ENCODE measurements around the gene KCTD19.

KCTD19 gene

GRCh38 chr16:67278773-67279295 is 47.7 kb downstream of the KCTD19 start:
- H3K4me1 ChIP-seq (ENCODE audit: control insufficient read depth, insufficient read depth, low read length) = no peaks in the 10 kb centered on the region
- peak overlapping the region; percentile 68 for H3K9ac ChIP-seq (ENCODE audit: low read length)
- peak overlapping the region; percentile 76 for H3K4me3 ChIP-seq (ENCODE audit: low read length)
- no peaks in the 10 kb centered on the region for H3K36me3 ChIP-seq (ENCODE audit: control insufficient read depth, insufficient read depth, low read length)
- no peaks in the 10 kb centered on the region for H3K27me3 ChIP-seq (ENCODE audit: control insufficient read depth, insufficient read depth, low read length)
- no peak overlapping the region for H3K27ac ChIP-seq (ENCODE audit: low read depth, low read length)

GRCh38 chr16:67277999-67278772 is 48.4 kb downstream of the KCTD19 start:
- Histone ChIP-seq H3K9ac (ENCODE audit: low read length) (no peak overlapping the region), H3K4me3 (ENCODE audit: low read length) (peak overlapping the region; percentile 76), H3K36me3 (ENCODE audit: control insufficient read depth, insufficient read depth, low read length) (no peaks in the 10 kb centered on the region), H3K27ac (ENCODE audit: low read depth, low read length) (peak overlapping the region; percentile 18), H3K4me1 (ENCODE audit: control insufficient read depth, insufficient read depth, low read length) (no peaks in the 10 kb centered on the region), H3K27me3 (ENCODE audit: control insufficient read depth, insufficient read depth, low read length) (no peaks in the 10 kb centered on the region)

- Histone ChIP-seq H3K4me3 (ENCODE audit: low read length) (no peak overlapping the region), H3K27me3 (ENCODE audit: control insufficient read depth, insufficient read depth, low read length) (no peaks in the 10 kb centered on the region), H3K27ac (ENCODE audit: low read depth, low read length) (peak overlapping the region; percentile 41), H3K36me3 (ENCODE audit: control insufficient read depth, insufficient read depth, low read length) (no peaks in the 10 kb centered on the region), H3K9ac (ENCODE audit: low read length) (no peak overlapping the region), H3K4me1 (ENCODE audit: control insufficient read depth, insufficient read depth, low read length) (no peaks in the 10 kb centered on the region)
Measured at GRCh38 chr16:67277294-67277998, 49.1 kb downstream of the KCTD19 start.

GRCh38 chr16:67275321-67275720 is 51.2 kb downstream of the KCTD19 start:
- Histone ChIP-seq H3K4me3 (ENCODE audit: low read length) (no peak overlapping the region), H3K27me3 (ENCODE audit: control insufficient read depth, insufficient read depth, low read length) (no peaks in the 10 kb centered on the region), H3K36me3 (ENCODE audit: control insufficient read depth, insufficient read depth, low read length) (no peaks in the 10 kb centered on the region), H3K4me1 (ENCODE audit: control insufficient read depth, insufficient read depth, low read length) (no peaks in the 10 kb centered on the region), H3K9ac (ENCODE audit: low read length) (no peak overlapping the region), H3K27ac (ENCODE audit: low read depth, low read length) (no peak overlapping the region)

GRCh38 chr16:67271446-67271845 is 55.1 kb downstream of the KCTD19 start:
- H3K4me1 ChIP-seq (ENCODE audit: control insufficient read depth, insufficient read depth, low read length) = no peaks in the 10 kb centered on the region

GRCh38 chr16:67270931-67271338 is 55.6 kb downstream of the KCTD19 start:
- Histone ChIP-seq H3K4me3 (ENCODE audit: low read length) (no peak overlapping the region), H3K36me3 (ENCODE audit: control insufficient read depth, insufficient read depth, low read length) (no peaks in the 10 kb centered on the region), H3K9ac (ENCODE audit: low read length) (no peak overlapping the region), H3K4me1 (ENCODE audit: control insufficient read depth, insufficient read depth, low read length) (no peaks in the 10 kb centered on the region), H3K27me3 (ENCODE audit: control insufficient read depth, insufficient read depth, low read length) (no peaks in the 10 kb centered on the region), H3K27ac (ENCODE audit: low read depth, low read length) (no peak overlapping the region)

More at GRCh38 chr16:67271446-67271845, 55.1 kb downstream of the KCTD19 start:
- H3K27me3 ChIP-seq (ENCODE audit: control insufficient read depth, insufficient read depth, low read length) = no peaks in the 10 kb centered on the region
- H3K4me3 ChIP-seq (ENCODE audit: low read length) = no peak overlapping the region
- no peaks in the 10 kb centered on the region for H3K36me3 ChIP-seq (ENCODE audit: control insufficient read depth, insufficient read depth, low read length)
- no peak overlapping the region for H3K27ac ChIP-seq (ENCODE audit: low read depth, low read length)
- H3K9ac ChIP-seq (ENCODE audit: low read length) = no peak overlapping the region

GRCh38 chr16:67269766-67270165 is 56.8 kb downstream of the KCTD19 start:
- no peaks in the 10 kb centered on the region for H3K4me1 ChIP-seq (ENCODE audit: control insufficient read depth, insufficient read depth, low read length)
- no peak overlapping the region for H3K4me3 ChIP-seq (ENCODE audit: low read length)
- H3K27ac ChIP-seq (ENCODE audit: low read depth, low read length) = no peak overlapping the region
- H3K9ac ChIP-seq (ENCODE audit: low read length) = no peak overlapping the region
- H3K27me3 ChIP-seq (ENCODE audit: control insufficient read depth, insufficient read depth, low read length) = no peaks in the 10 kb centered on the region
- H3K36me3 ChIP-seq (ENCODE audit: control insufficient read depth, insufficient read depth, low read length) = no peaks in the 10 kb centered on the region

GRCh38 chr16:67268136-67268579 is 58.4 kb downstream of the KCTD19 start:
- no peak overlapping the region for H3K9ac ChIP-seq (ENCODE audit: low read length)
- no peak overlapping the region for H3K4me3 ChIP-seq (ENCODE audit: low read length)
- H3K36me3 ChIP-seq (ENCODE audit: control insufficient read depth, insufficient read depth, low read length) = no peaks in the 10 kb centered on the region
- no peaks in the 10 kb centered on the region for H3K4me1 ChIP-seq (ENCODE audit: control insufficient read depth, insufficient read depth, low read length)
- H3K27ac ChIP-seq (ENCODE audit: low read depth, low read length) = no peak overlapping the region
- H3K27me3 ChIP-seq (ENCODE audit: control insufficient read depth, insufficient read depth, low read length) = no peaks in the 10 kb centered on the region

- no peaks in the 10 kb centered on the region for H3K36me3 ChIP-seq (ENCODE audit: control insufficient read depth, insufficient read depth, low read length)
- H3K9ac ChIP-seq (ENCODE audit: low read length) = no peak overlapping the region
- no peaks in the 10 kb centered on the region for H3K27me3 ChIP-seq (ENCODE audit: control insufficient read depth, insufficient read depth, low read length)
- H3K4me1 ChIP-seq (ENCODE audit: control insufficient read depth, insufficient read depth, low read length) = no peaks in the 10 kb centered on the region
- no peak overlapping the region for H3K4me3 ChIP-seq (ENCODE audit: low read length)
- no peak overlapping the region for H3K27ac ChIP-seq (ENCODE audit: low read depth, low read length)
Measured at GRCh38 chr16:67265834-67266233, 60.7 kb downstream of the KCTD19 start.

- Histone ChIP-seq H3K4me3 (ENCODE audit: low read length) (no peak overlapping the region), H3K36me3 (ENCODE audit: control insufficient read depth, insufficient read depth, low read length) (no peaks in the 10 kb centered on the region), H3K4me1 (ENCODE audit: control insufficient read depth, insufficient read depth, low read length) (no peaks in the 10 kb centered on the region), H3K9ac (ENCODE audit: low read length) (no peak overlapping the region), H3K27ac (ENCODE audit: low read depth, low read length) (no peak overlapping the region), H3K27me3 (ENCODE audit: control insufficient read depth, insufficient read depth, low read length) (no peaks in the 10 kb centered on the region)
Measured at GRCh38 chr16:67264866-67265265, 61.7 kb downstream of the KCTD19 start.

GRCh38 chr16:67264277-67264676 is 62.3 kb downstream of the KCTD19 start:
- Histone ChIP-seq H3K4me3 (ENCODE audit: low read length) (no peak overlapping the region), H3K27ac (ENCODE audit: low read depth, low read length) (no peak overlapping the region), H3K9ac (ENCODE audit: low read length) (no peak overlapping the region), H3K36me3 (ENCODE audit: control insufficient read depth, insufficient read depth, low read length) (no peaks in the 10 kb centered on the region), H3K27me3 (ENCODE audit: control insufficient read depth, insufficient read depth, low read length) (no peaks in the 10 kb centered on the region), H3K4me1 (ENCODE audit: control insufficient read depth, insufficient read depth, low read length) (no peaks in the 10 kb centered on the region)

GRCh38 chr16:67263201-67263600 is 63.3 kb downstream of the KCTD19 start:
- Histone ChIP-seq H3K9ac (ENCODE audit: low read length) (no peak overlapping the region), H3K36me3 (ENCODE audit: control insufficient read depth, insufficient read depth, low read length) (no peaks in the 10 kb centered on the region), H3K27me3 (ENCODE audit: control insufficient read depth, insufficient read depth, low read length) (no peaks in the 10 kb centered on the region), H3K27ac (ENCODE audit: low read depth, low read length) (no peak overlapping the region), H3K4me3 (ENCODE audit: low read length) (no peak overlapping the region), H3K4me1 (ENCODE audit: control insufficient read depth, insufficient read depth, low read length) (no peaks in the 10 kb centered on the region)
